D721Med (cell line): ENCODE measurements around the gene TRMT11.
A peak's percentile ranks its signal among the peaks of the same experiment; 100 is the strongest.
"Not testable (repeated sequence)": the region's sequence is repeated elsewhere in the genome, so short reads cannot be mapped to it uniquely, and the experiment has no call there.

ENCODE experiments used
- DNase-seq: peaks from one replicate; pipeline ENCODE4 v3.0.0; 2011; ENCODE audit warnings: low spot score; ENCODE audit not compliant: insufficient read length
- FAIRE-seq: peaks from 2 replicates; lab custom pipeline; 2011; peaks lifted over from hg19 to GRCh38; lab: Jason Lieb, UNC
- CTCF ChIP-seq: IDR thresholded peaks from 2 replicates; pipeline ENCODE4 v1.5.1; 2012; ENCODE audit warnings: mild to moderate bottlenecking, control low read depth; ENCODE audit not compliant: insufficient read depth; ENCODE audit errors: missing control alignments

TRMT11 gene

DNA sequence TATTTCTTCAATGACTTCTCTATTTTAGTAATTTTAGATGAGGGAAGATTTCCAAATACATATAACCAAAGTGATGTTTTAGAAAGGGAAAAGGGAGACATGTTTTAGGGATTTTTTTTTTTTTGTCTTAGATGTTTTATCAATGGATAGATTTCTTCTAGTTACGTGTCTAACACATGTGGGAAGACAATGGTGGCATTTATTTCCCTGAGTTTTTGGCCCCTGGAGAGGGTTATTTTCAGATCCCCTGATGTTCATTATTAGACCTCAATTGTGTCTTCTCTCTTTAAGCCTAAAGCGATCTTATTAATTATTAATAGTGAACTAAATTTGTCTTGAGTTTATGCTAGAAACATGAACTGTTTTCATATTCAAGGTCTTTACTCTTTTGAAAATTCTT lies 30.3 kb downstream of the TRMT11 start:
- FAIRE-seq = no peak
- TF ChIP-seq CTCF = no peak

DNA sequence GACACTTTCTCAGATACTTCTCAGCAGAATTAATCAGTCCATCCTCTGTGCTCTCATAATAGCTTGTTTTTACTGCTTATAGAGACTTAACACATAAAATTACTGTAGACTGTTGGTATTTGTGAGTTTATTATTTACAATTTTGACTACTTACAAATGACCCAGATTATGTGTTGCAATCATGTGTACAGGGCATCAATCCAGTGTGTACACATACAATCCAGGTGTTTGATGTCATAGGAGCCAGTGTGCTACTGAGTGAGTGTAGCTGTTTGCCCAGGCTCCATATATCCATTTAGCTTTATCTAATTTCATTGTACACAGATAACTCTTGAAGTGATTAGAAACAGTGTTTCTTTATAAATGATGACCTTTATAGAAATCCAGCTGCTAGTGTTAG lies 31.3 kb downstream of the TRMT11 start:
- DNase-seq (no peak), FAIRE-seq (no peak)
- no peak for TF ChIP-seq CTCF

More for the DNA sequence above, 30.3 kb downstream of the TRMT11 start:
- no peak for DNase-seq

DNA sequence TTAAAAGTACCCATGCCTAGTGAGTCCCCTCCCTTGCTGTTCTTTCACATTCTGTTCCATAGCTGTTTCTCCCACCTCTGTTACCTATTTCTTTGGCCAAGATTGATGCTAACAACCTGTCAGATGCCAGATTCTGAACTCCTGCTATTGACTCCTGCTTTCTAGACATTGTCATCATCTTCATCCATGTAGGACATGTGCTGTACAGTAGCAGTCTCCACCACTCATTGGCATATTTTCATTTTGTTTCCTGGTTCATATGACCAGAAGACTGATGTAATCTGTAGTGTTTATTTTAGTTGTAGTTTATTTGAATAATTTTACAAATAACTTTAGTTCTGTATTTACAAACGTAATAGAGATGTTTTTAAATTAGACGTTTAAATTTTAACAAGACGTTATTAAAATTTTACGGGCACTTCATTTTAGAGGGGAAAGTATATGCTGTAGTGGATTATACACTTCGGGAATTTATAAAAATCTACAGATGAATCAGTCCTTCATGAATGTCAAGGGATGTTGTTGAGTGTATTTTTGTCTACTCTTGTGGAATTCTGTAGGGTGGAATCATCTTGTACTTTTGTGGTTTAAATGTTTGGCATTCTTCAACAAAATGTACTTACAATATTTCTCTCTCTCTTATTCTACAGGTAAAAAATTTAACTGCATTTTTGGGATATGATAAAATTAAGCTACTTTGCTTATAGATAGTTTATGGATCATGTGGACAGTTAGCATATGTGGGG lies 34.1 kb downstream of the TRMT11 start:
- TF ChIP-seq CTCF = no peak
- DNase-seq (no peak), FAIRE-seq (no peak)

DNA sequence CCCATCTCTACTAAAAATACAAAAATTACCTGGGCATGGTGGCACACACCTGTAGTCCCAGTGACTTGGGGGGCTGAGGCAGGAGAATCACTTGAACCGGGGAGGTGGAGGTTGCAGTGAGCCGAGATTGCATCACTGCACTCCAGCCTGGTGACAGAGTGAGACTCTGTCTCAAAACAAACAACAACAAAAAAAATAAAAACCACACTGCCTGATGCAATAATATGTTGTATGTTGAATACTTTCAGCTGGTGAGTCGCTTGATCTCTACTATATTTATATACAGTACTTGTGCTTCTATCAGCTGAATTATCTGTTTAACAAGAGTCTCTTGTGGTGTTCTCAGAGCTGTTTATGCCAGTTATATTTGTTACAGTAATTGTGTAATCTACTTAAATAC lies 37.1 kb downstream of the TRMT11 start:
- FAIRE-seq, DNase-seq: not testable (repeated sequence)

GRCh38 chr6:126026001-126026400 lies 39.7 kb downstream of the TRMT11 start:
- no peak for DNase-seq
- no peak for TF ChIP-seq CTCF
- no peak for FAIRE-seq

GRCh38 chr6:126027601-126028000 lies 41.3 kb downstream of the TRMT11 start:
- DNase-seq = no peak
- no peak for TF ChIP-seq CTCF
- no peak for FAIRE-seq

DNA sequence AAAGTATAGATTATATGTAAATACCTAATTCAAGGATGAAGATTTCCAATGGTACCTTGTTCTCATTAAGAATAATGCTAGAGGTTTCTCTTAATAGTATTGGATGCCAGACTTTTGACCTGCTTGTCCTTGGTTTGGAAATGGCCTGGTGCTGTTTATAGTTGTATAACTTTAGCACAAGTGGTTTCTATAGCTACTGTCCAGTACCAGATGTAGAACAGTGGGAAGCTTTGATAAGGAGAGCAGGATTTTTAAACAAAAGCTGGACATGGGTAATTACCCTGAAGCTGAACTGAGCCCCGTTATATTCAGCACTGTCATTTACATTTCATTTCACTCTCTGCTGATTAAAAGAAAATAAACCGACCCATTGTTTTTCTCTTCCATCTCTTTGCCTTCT lies 43.7 kb downstream of the TRMT11 start:
- TF ChIP-seq CTCF = no peak
- DNase-seq (no peak), FAIRE-seq (no peak)

GRCh38 chr6:126033696-126034095 lies 47.4 kb downstream of the TRMT11 start:
- TF ChIP-seq CTCF = peak; percentile 52
- DNase-seq (no peak), FAIRE-seq (peak; percentile 29)
